Breast epithelium (tissue), 3 donors: ENCODE results near the gene GIMD1.

Experiments
- POLR2A ChIP-seq: fragments of 450-650 bp; IDR thresholded peaks from one replicate; pipeline ENCODE4 v1.6.1; 2016; ENCODE audit warnings: antibody characterized with exemption, mild to moderate bottlenecking, moderate library complexity
- TF ChIP-seq, protein P1 (sequence below), 3 donors: fragments of 450-650 bp; IDR thresholded peaks; one replicate each; pipeline ENCODE4 v1.5.1; 2016 to 2017; ENCODE audit warnings: antibody characterized with exemption in 3 of 3, mild to moderate bottlenecking in 3 of 3, moderate library complexity in 3 of 3

GRCh38 chr4:106371161-106371560, 2.6 kb upstream of the GIMD1 start:
- TF ChIP-seq POLR2A = no peak
- TF ChIP-seq, protein P1, sequence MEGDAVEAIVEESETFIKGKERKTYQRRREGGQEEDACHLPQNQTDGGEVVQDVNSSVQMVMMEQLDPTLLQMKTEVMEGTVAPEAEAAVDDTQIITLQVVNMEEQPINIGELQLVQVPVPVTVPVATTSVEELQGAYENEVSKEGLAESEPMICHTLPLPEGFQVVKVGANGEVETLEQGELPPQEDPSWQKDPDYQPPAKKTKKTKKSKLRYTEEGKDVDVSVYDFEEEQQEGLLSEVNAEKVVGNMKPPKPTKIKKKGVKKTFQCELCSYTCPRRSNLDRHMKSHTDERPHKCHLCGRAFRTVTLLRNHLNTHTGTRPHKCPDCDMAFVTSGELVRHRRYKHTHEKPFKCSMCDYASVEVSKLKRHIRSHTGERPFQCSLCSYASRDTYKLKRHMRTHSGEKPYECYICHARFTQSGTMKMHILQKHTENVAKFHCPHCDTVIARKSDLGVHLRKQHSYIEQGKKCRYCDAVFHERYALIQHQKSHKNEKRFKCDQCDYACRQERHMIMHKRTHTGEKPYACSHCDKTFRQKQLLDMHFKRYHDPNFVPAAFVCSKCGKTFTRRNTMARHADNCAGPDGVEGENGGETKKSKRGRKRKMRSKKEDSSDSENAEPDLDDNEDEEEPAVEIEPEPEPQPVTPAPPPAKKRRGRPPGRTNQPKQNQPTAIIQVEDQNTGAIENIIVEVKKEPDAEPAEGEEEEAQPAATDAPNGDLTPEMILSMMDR (IDR thresholded peaks at IDR 0.05) = no peak
